GM18870 (cell line): ENCODE data around the gene STOML1.
A peak's percentile ranks its signal among the peaks of the same experiment; 100 is the strongest.

Experiments
- ATAC-seq: cut with Tn5 transposase; IDR thresholded peaks from one replicate; pipeline ENCODE4 v1.9.1; 2021; ENCODE audit warnings: moderate library complexity; ENCODE audit not compliant: unreplicated experiment

The STOML1 gene

DNA sequence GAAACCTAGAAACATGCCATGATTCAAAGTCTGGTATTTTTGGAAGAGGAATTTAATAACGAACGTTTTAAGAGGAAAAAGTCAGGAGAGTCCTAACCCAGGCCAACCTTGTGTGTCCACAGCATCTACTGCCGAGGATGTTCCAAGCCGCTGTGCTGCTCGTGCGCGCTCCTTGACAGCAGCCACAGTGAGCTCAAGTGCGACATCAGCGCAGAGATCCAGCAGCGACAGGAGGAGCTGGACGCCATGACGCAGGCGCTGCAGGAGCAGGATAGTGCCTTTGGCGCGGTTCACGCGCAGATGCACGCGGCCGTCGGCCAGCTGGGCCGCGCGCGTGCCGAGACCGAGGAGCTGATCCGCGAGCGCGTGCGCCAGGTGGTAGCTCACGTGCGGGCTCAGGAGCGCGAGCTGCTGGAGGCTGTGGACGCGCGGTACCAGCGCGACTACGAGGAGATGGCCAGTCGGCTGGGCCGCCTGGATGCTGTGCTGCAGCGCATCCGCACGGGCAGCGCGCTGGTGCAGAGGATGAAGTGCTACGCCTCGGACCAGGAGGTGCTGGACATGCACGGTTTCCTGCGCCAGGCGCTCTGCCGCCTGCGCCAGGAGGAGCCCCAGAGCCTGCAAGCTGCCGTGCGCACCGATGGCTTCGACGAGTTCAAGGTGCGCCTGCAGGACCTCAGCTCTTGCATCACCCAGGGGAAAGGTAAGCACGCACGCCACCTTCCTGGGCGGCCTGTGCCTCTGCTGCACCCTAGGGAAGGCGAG lies 30.8 kb upstream of the STOML1 start:
- ATAC-seq: no peak

GRCh38 chr15:74019734-74020133 lies 27.6 kb upstream of the STOML1 start:
- ATAC-seq: no peak

DNA sequence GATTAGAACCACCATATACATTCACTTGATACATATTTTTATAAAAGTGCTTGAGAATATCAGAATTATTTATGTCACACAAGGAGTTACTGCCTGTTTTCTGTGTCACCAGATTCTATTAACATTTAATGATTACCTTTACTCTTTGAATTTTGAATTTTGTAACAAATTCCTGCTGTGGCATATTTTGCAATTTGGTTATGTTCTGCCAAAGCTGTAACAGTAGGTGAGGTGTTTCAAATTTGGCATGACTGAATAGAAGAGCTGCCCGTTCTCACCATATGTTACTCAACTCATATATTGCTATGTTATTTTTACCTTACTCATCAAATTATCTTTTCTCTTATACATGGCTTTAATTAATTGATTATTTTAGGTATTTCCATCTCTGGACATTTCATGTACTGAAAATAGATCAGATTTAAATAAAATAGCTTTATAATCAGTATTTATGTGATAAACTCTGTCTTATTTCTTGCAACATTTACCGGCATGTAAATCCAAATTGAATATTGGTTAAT lies 21.3 kb upstream of the STOML1 start:
- ATAC-seq: no peak

- no peak for ATAC-seq
These were observed 19.5 kb upstream of the STOML1 start for GRCh38 chr15:74011610-74012009.

GRCh38 chr15:74010929-74011540 lies 18.9 kb upstream of the STOML1 start:
- no peak for ATAC-seq

DNA sequence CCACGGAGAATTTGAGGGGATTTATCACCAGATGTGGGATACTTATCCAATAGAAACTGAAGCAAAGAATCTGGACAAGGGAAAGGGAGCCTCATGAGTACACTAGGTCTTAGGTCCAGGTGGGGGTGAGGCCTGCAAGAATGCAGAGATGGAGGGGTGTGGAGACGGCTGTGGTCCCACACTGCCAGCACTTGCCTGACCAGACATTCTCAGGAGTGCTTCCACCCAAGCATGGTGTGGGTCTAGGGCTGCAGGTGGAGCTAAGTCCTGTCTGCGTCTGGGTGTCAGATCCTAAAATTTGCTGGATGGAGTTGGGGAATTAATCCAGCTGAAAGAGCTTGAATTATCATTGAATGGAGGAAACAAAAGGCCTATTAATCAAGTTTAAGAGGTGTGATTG lies 16.8 kb upstream of the STOML1 start:
- ATAC-seq: no peak

GRCh38 chr15:74007820-74008371 lies 15.8 kb upstream of the STOML1 start:
- ATAC-seq: no peak

- ATAC-seq: no peak
These were observed 14.9 kb upstream of the STOML1 start for GRCh38 chr15:74006774-74007639.

DNA sequence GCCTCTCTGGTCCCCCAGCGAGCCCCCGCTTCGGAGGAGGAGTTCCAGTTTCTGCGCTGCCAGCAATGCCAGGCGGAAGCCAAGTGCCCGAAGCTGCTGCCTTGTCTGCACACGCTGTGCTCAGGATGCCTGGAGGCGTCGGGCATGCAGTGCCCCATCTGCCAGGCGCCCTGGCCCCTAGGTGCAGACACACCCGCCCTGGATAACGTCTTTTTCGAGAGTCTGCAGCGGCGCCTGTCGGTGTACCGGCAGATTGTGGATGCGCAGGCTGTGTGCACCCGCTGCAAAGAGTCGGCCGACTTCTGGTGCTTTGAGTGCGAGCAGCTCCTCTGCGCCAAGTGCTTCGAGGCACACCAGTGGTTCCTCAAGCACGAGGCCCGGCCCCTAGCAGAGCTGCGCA lies 5.9 kb upstream of the STOML1 start:
- ATAC-seq: no peak

DNA sequence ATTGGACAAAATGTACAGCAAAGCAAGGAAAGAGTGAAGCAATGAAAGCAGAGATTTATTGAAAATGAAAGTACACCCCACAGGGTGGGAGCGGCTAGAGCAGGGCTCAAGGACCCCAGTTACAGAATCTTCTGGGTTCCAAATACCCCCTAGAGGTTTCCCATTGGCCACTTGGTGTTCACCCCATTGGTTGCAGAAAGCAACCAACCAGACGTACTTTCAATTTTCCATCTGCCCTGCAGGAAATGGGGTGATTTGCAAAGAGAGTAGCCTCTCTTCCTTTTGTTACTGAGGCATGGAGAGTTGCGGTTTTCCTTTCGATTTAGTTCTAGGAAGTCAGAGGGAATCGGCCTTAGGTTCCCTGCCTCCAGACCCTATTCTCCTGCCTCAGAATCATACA lies 4.8 kb upstream of the STOML1 start:
- ATAC-seq: peak; percentile 30

DNA sequence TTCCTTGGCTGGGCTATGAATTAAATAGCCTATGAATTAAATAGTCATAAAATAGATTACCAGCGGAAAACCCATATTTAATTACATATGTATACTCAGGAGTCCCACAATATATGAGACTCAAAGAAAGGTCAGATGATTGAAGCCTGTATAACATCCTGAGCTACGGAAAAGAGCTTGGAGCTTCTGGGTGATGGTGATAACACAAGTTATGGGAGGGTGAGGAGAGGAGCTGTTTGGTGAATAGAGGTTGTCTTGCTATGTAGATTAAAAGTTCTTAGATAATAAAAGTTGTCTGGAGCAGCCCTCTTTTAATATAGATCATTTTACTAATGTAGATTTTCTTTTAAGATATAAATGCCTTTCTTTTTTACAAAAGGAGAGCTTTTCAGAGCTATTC lies 4.2 kb upstream of the STOML1 start:
- ATAC-seq: no peak

GRCh38 chr15:73994912-73995622 lies 3.0 kb upstream of the STOML1 start:
- ATAC-seq: no peak

GRCh38 chr15:73994413-73994883 lies 2.4 kb upstream of the STOML1 start, which contains the start of gene PML:
PML (plus strand) TSS chr15:73994716; CDS start chr15:73994813, 97 bp downstream.
- ATAC-seq: peak; percentile 54

DNA sequence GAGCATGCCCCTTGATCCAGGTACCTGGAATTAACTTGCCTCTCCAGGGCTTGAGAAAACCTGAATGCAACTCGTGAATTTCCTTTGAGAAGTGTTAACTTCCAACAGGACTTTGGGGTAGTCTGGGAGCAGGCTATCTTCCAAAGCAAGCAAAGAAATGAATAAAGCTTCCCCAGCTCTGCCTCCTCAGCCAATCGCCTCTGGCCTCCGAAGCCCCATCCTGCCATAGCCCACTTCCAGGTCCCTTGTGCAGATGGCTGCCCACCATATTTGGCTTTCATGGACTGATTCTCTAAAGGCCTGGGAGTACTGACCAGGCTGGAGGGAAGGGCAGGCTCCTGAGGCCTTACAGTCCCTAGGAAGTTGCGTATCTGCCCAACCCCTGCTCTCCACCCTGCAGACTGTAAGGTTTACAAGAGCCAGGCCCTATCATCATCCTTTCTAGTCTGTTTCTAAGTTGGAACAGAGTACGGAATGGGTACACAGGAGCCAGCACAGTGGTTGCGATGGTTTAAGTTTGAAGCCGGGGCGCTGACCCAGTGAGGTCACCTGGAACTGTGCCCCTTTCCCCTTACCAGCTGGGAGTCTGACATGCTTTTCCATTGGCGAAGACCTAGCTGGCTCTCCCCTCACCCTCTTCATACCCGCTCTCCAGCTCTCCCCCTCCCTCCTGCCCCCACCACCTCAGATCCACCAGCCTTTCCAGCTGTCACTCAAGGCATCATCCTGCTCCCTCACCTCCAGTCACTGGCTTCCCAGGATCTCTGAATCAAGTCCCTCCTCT lies 1.3 kb upstream of the STOML1 start:
- ATAC-seq: no peak

- ATAC-seq: no peak
These were observed 451 bp upstream of the STOML1 start for GRCh38 chr15:73992594-73992898.

GRCh38 chr15:73991260-73991659 lies 835 bp downstream of the STOML1 start:
- no peak for ATAC-seq

GRCh38 chr15:73990250-73991005 lies 1.7 kb downstream of the STOML1 start:
- ATAC-seq: no peak

DNA sequence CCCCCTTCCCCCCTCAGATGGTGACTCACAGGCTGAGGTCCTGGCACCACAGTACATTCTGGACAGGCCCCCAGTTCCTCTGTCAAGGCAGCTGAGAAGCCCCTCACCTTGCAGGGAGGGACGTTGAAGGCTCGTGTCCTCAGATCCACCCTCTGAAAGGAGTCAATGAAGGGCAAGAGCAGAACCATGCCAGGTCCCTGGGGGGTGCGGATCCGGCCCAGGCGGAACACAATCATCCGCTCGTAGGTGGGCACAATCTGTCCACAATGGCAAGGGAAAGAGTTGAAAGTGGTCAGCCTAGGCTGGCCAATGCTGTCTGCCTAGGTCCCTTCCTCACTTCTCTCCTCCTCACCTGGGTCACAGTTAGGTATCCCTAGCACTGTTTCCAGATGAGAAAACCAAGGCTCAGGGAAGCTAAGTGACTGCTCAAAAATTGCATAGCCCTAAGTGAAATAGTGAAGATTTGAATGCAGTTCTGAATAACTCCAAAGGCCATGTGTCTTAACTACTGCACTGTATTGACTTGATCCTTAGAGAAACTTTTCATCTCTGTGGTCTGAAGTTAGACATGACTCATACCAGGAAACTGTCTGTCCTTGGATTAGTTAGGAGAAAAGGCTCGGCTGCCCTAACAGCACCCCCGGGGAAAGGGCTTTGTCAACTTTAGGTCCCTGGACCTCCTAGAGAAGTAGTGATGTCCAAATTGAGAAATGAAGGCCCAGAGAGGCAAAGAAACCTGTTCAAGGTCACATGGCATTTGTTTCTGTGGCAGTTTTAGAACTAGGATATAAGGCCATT lies 2.9 kb downstream of the STOML1 start:
- ATAC-seq: no peak
